HG02970 (cell line): ENCODE results near the gene MAPRE2.
A peak's percentile ranks its signal among the peaks of the same experiment; 100 is the strongest.

Source experiments
- ATAC-seq: cut with Tn5 transposase; IDR thresholded peaks from one replicate; pipeline ENCODE4 v1.9.1; 2021; ENCODE audit warnings: mild to moderate bottlenecking, moderate library complexity, moderate number of reproducible peaks; ENCODE audit not compliant: unreplicated experiment, low FRiP score

MAPRE2 gene

GRCh38 chr18:35059280-35059927 is 18.2 kb downstream of the MAPRE2 start:
- no peak for ATAC-seq

- no peak for ATAC-seq
These were observed 19.1 kb downstream of the MAPRE2 start for GRCh38 chr18:35060122-35060815.

- no peak for ATAC-seq
These were observed 20.1 kb downstream of the MAPRE2 start for GRCh38 chr18:35061336-35061735.

- ATAC-seq: no peak
These were observed 20.6 kb downstream of the MAPRE2 start for GRCh38 chr18:35061804-35062203.

- ATAC-seq: no peak
These were observed 21.2 kb downstream of the MAPRE2 start for GRCh38 chr18:35062408-35062807.

- no peak for ATAC-seq
These were observed 22.9 kb downstream of the MAPRE2 start for GRCh38 chr18:35063875-35064690.

GRCh38 chr18:35067454-35067853 is 26.2 kb downstream of the MAPRE2 start:
- ATAC-seq: no peak

GRCh38 chr18:35071819-35072247 is 30.6 kb downstream of the MAPRE2 start:
- peak; percentile 69 for ATAC-seq

- no peak for ATAC-seq
These were observed 31.4 kb downstream of the MAPRE2 start for GRCh38 chr18:35072616-35073015.

GRCh38 chr18:35073186-35074105 is 32.2 kb downstream of the MAPRE2 start:
- ATAC-seq: no peak

GRCh38 chr18:35074581-35074980 is 33.4 kb downstream of the MAPRE2 start:
- ATAC-seq: no peak

- ATAC-seq: no peak
These were observed 33.9 kb downstream of the MAPRE2 start for GRCh38 chr18:35075132-35075531.

- ATAC-seq: no peak
These were observed 35.1 kb downstream of the MAPRE2 start for GRCh38 chr18:35076135-35076924.

GRCh38 chr18:35077937-35078336 is 36.7 kb downstream of the MAPRE2 start:
- no peak for ATAC-seq

- ATAC-seq: no peak
These were observed 38.8 kb downstream of the MAPRE2 start for GRCh38 chr18:35080058-35080457.

- ATAC-seq: no peak
These were observed 42.0 kb downstream of the MAPRE2 start for GRCh38 chr18:35083174-35083712.

- ATAC-seq: no peak
These were observed 43.6 kb downstream of the MAPRE2 start for GRCh38 chr18:35084494-35085449.
